Natural killer cell (primary cell): Measurements from ENCODE around the gene NHEJ1. TPM values are rescaled to one million over a fixed set of nuclear protein-coding genes. Genes with fewer than 3 reads are reported as not detected.

ENCODE experiments used
- ATAC-seq, 3 donors: fragments of 150-1000 bp in 2 of 3; fragments of 200-7000 bp in 1 of 3; cut with Tn5 transposase; 1 replicate in 1 of 3; 2 replicates in 2 of 3; pipeline ENCODE4 v1.10.0; 2021; ENCODE audit warnings: mild to moderate bottlenecking in 2 of 3, moderate library complexity in 2 of 3
- DNase-seq, 2 donors: peaks; one replicate each; pipeline versions ENCODE4 v3.0.0 to v3.0.0-alpha.2; 2013 to 2021; ENCODE audit warnings: mixed read lengths in 1 of 2
- H3K27ac ChIP-seq: one replicate; pipeline ENCODE4 v1.5.1; 2013; ENCODE audit warnings: mild to moderate bottlenecking, low read length
- H3K27me3 ChIP-seq: one replicate; pipeline ENCODE4 v1.6.1; 2013; ENCODE audit warnings: low read length; ENCODE audit not compliant: control insufficient read depth, insufficient read depth
- H3K36me3 ChIP-seq: one replicate; pipeline ENCODE4 v1.6.1; 2013; ENCODE audit warnings: low read length; ENCODE audit not compliant: control insufficient read depth, insufficient read depth
- H3K4me1 ChIP-seq: one replicate; pipeline ENCODE4 v1.6.1; 2013; ENCODE audit warnings: low read length; ENCODE audit not compliant: control insufficient read depth, insufficient read depth
- H3K4me3 ChIP-seq: one replicate; pipeline ENCODE4 v1.5.1; 2013; ENCODE audit warnings: low read length
- H3K9me3 ChIP-seq: one replicate; pipeline ENCODE4 v1.6.1; 2013; ENCODE audit warnings: low read length; ENCODE audit not compliant: control insufficient read depth, insufficient read depth
- H3K27ac Mint-ChIP-seq, 2 donors: one replicate each; pipeline ENCODE4 v1.8.0; 2022; ENCODE audit warnings: mild to moderate bottlenecking in 2 of 2, mixed read lengths in 2 of 2, moderate library complexity in 1 of 2
- H3K27me3 Mint-ChIP-seq, 2 donors: one replicate each; pipeline ENCODE4 v1.8.0; 2022; ENCODE audit warnings: low read depth in 2 of 2, mixed read lengths in 2 of 2
- H3K36me3 Mint-ChIP-seq: one replicate; pipeline ENCODE4 v1.8.0; 2022; ENCODE audit warnings: mixed read lengths
- H3K4me1 Mint-ChIP-seq, 2 donors: one replicate each; pipeline ENCODE4 v1.8.0; 2022; ENCODE audit warnings: mixed read lengths in 2 of 2
- H3K4me3 Mint-ChIP-seq: one replicate; pipeline ENCODE4 v1.8.0; 2022; ENCODE audit warnings: mild to moderate bottlenecking, moderate library complexity, mixed read lengths
- H3K9me3 Mint-ChIP-seq, 2 donors: one replicate each; pipeline ENCODE4 v1.8.0; 2022; ENCODE audit warnings: mixed read lengths in 2 of 2
- WGBS: methylation state at CpG from one replicate; pipeline ENCODE4 v1.1.7; 2013; ENCODE audit warnings: missing lambda C conversion rate; ENCODE audit not compliant: insufficient coverage; 5-methylcytosine and 5-hydroxymethylcytosine counted together
- intact Hi-C: fragments of 100-400 bp; cut with micrococcal nuclease; formaldehyde crosslinking; loops from one replicate; pipeline ENCODE4 v1.14.2; 2022
- total RNA-seq, 4 donors: library from RNA; stranded (reverse); fragments of 120-200 nt in 1 of 4; gene quantifications; one replicate each; pipeline versions ENCODE4 v1.2.3 to v1.2.4, GENCODE V29; 2013 to 2022
- TF ChIP-seq, protein P1 (sequence below): fragments of 200-600 bp; IDR thresholded peaks from one replicate; pipeline ENCODE4 v1.8.0; 2022; ENCODE audit warnings: antibody characterized with exemption

NHEJ1 gene, protein sequence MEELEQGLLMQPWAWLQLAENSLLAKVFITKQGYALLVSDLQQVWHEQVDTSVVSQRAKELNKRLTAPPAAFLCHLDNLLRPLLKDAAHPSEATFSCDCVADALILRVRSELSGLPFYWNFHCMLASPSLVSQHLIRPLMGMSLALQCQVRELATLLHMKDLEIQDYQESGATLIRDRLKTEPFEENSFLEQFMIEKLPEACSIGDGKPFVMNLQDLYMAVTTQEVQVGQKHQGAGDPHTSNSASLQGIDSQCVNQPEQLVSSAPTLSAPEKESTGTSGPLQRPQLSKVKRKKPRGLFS
- 10 to 100 TPM in 2 of 3 donors, 1 to 10 TPM in 1; 9.9 to 12.7 (median 11.0) TPM for total RNA-seq
- 18.5 TPM for total RNA-seq (2013)

DNA sequence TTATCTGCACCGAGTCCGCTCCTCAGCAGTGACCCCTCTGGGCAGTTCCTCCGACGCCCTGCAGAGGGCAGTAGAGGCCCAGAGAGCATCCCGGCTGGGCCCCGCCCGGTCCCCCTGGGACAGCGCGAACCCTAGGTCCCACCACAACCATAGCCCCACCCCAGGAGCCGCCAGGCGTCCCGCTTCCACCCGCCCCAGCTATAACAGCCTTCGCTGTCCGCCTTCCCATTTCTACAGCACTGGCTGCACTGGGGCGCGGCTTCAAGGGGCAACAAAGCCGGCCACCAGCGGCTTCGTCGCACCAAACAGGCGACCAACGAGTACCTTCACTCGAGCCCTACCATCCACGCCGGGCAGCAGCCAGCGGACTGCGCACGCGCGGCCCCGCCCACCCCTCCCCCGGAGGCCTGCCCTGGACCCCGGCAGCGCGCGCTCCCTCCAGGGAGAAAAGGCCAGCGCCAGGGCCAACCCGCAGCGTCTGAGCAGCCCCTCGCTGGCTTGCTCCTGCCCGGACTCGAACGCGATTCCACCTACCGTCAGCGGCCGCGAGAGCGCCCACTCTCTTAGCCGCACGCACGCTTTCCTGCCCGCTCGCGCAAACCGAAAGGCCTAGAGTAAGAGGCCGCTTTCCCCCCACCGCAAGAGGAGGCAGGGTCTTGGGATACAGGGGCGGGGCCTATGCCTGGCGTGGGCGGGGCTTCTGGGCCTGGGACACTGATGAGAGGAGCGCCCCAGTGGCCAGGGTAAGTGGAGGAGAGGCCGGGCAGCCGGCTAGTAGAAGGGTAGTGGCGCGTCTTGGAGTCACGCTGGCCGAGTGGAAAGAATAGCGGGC is at the start of gene NHEJ1:
Gene NHEJ1, minus strand, starts transcription at position 630 of the 832 bp plus-strand sequence. CDS start 2,453 bp downstream, outside the sequence.
- H3K27ac Mint-ChIP-seq: peak within 1 kb of the TSS; percentile 92 to 94
- no peaks in the 10 kb centered on the region for H3K9me3 ChIP-seq
- H3K4me3 ChIP-seq: peak within 1 kb of the TSS; percentile 76
- peak within 1 kb of the TSS; percentile 95 for H3K4me3 Mint-ChIP-seq
- peaks cover 16% of the 10 kb centered on the region for H3K36me3 ChIP-seq
- H3K27me3 ChIP-seq: no peaks in the 10 kb centered on the region
- H3K27me3 Mint-ChIP-seq: no peaks in the 10 kb centered on the region
- H3K4me1 Mint-ChIP-seq: peaks cover 16 to 31% of the 10 kb centered on the region in 2 donors
- no peaks in the 10 kb centered on the region for H3K9me3 Mint-ChIP-seq
- H3K36me3 Mint-ChIP-seq: no peaks in the 10 kb centered on the region
- peak; percentile 86 to 98 (median 90) for ATAC-seq
- H3K27ac ChIP-seq: peak within 1 kb of the TSS; percentile 80
- TF ChIP-seq, protein P1, sequence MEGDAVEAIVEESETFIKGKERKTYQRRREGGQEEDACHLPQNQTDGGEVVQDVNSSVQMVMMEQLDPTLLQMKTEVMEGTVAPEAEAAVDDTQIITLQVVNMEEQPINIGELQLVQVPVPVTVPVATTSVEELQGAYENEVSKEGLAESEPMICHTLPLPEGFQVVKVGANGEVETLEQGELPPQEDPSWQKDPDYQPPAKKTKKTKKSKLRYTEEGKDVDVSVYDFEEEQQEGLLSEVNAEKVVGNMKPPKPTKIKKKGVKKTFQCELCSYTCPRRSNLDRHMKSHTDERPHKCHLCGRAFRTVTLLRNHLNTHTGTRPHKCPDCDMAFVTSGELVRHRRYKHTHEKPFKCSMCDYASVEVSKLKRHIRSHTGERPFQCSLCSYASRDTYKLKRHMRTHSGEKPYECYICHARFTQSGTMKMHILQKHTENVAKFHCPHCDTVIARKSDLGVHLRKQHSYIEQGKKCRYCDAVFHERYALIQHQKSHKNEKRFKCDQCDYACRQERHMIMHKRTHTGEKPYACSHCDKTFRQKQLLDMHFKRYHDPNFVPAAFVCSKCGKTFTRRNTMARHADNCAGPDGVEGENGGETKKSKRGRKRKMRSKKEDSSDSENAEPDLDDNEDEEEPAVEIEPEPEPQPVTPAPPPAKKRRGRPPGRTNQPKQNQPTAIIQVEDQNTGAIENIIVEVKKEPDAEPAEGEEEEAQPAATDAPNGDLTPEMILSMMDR: peak; percentile 99
- peak; percentile 94 to 96 for DNase-seq
- H3K4me1 ChIP-seq: peaks cover 13% of the 10 kb centered on the region
- under 1% methylated on average over 67 of the region's 70 CpGs for WGBS
- intact Hi-C loops: loop anchor here (1.0 to 2.0 kb wide), 7 partner anchors 18 to 138 kb away; partner anchors contain the start of genes ABCB6, DNAJB2, RETREG2 and TUBA4A

DNA sequence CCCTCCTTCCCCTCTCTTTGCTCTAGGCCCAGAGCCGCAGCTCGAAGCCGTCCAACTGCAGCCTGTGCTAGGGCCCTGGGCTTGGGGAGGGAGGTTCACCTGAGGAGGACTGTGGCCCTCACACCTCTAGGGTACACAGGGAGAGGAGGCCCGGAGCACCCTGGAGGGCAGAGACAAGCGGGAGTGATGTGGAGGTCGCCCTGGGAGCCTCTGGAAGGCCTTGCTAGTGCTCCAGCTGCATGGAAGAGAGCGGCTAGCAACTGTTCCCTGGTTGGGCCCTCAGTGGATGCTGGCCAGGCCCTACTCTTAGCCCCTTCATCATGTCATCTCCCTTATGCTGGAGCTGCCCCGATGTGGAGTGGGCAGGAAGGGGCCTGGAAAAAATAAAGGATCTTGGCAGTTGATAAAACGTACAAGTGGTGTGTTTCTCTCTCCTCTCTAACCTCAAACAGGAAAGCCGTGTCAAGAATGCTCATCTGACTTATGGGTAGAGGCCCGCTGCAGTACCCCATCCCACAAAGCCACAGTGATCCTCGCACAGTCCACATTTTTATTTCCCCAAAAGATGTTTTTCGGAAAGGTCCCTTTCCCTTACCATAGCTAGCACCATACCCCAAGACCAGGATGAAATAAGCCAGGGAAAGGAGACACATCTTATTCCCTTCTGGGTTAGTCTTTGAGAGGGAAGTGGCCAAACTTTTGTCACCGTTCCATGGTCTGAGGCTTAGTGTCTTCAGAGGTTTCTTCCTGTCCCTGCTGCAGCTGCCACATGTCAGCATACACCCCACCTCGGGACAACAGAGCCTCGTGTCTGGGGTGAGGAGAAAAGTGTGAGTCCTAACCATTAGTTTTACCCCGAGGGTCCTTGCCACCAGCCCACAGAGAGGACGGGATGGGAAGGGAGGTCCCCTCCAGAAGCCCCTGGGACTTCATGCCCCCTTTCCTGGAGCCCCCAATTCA is 48.9 kb upstream of the NHEJ1 start:
- Histone ChIP-seq H3K9me3 (no peaks in the 10 kb centered on the region), H3K4me3 (no peak overlapping the region), H3K27ac (peak overlapping the region; percentile 37), H3K36me3 (peaks cover 17% of the 10 kb centered on the region), H3K27me3 (no peaks in the 10 kb centered on the region), H3K4me1 (peaks cover 52% of the 10 kb centered on the region)
- H3K27me3 Mint-ChIP-seq: no peaks in the 10 kb centered on the region
- peak overlapping the region; percentile 58 to 92 for H3K27ac Mint-ChIP-seq
- H3K9me3 Mint-ChIP-seq: no peaks in the 10 kb centered on the region
- H3K36me3 Mint-ChIP-seq: no peaks in the 10 kb centered on the region
- ATAC-seq (no peak), DNase-seq (peak in 1 of 2 donors; percentile 18)
- TF ChIP-seq, protein P1: no peak
- intact Hi-C loops: loop anchor here (5.0 kb wide), 1 partner anchor 152 kb away; no protein-coding TSS in a partner anchor
- WGBS: 50% methylated on average over 15 of the region's 18 CpGs
- H3K4me3 Mint-ChIP-seq: no peak overlapping the region
- peaks cover 24 to 33% of the 10 kb centered on the region in 2 donors for H3K4me1 Mint-ChIP-seq

DNA sequence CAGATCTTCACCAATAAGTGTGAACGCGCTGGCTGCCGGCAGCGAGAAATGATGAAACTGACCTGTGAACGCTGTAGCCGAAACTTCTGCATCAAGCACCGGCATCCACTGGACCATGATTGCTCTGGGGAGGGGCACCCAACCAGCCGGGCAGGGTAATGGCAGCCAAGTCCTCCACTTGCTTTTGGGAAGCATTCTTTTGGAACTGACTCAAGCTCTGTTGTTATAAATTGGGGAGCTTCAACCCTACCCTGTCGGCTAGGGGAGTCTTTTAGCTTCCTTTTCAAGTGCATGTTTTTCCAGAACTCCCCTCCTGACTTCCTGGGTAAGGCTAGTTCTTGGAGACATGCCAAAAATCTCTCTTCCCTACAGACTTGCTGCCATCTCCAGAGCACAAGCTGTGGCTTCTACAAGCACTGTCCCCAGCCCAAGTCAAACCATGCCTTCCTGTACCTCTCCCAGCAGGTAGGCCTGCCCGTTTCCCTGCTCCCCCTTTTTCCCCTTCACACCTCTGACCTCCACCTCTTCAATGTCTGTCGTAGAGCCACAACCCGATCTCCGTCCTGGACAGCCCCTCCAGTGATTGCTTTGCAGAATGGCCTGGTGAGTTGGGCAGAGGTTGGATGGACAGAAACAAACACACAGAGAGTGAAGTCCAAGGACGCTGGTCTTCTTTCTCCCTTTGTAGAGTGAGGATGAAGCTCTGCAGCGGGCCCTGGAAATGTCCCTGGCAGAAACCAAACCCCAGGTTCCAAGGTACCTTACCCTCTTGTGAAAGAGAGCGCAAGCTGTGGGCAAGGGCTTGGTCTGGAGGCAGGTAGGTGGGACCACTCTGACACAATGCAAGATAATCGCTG is 47.5 kb upstream of the NHEJ1 start:
- H3K27ac Mint-ChIP-seq: peak overlapping the region; percentile 92 to 98
- H3K9me3 Mint-ChIP-seq: no peaks in the 10 kb centered on the region
- H3K4me1 ChIP-seq: peaks cover 52% of the 10 kb centered on the region
- ATAC-seq (no peak), DNase-seq (peak in 1 of 2 donors; percentile 15)
- peaks cover 24 to 33% of the 10 kb centered on the region in 2 donors for H3K4me1 Mint-ChIP-seq
- no peaks in the 10 kb centered on the region for H3K36me3 Mint-ChIP-seq
- no peaks in the 10 kb centered on the region for H3K9me3 ChIP-seq
- 88% methylated on average over 15 of the region's 17 CpGs for WGBS
- peak overlapping the region; percentile 53 for H3K4me3 Mint-ChIP-seq
- H3K27ac ChIP-seq: no peak overlapping the region
- no peaks in the 10 kb centered on the region for H3K27me3 Mint-ChIP-seq
- no peak overlapping the region for H3K4me3 ChIP-seq
- intact Hi-C loops: no loop called here
- TF ChIP-seq, protein P1: no peak
- H3K36me3 ChIP-seq: peaks cover 17% of the 10 kb centered on the region
- H3K27me3 ChIP-seq: no peaks in the 10 kb centered on the region
